ENCODE data around the gene PCDHGB4.
"Not testable (repeated sequence)": the region's sequence is repeated elsewhere in the genome, so short reads cannot be mapped to it uniquely, and the experiment has no call there.

DNA sequence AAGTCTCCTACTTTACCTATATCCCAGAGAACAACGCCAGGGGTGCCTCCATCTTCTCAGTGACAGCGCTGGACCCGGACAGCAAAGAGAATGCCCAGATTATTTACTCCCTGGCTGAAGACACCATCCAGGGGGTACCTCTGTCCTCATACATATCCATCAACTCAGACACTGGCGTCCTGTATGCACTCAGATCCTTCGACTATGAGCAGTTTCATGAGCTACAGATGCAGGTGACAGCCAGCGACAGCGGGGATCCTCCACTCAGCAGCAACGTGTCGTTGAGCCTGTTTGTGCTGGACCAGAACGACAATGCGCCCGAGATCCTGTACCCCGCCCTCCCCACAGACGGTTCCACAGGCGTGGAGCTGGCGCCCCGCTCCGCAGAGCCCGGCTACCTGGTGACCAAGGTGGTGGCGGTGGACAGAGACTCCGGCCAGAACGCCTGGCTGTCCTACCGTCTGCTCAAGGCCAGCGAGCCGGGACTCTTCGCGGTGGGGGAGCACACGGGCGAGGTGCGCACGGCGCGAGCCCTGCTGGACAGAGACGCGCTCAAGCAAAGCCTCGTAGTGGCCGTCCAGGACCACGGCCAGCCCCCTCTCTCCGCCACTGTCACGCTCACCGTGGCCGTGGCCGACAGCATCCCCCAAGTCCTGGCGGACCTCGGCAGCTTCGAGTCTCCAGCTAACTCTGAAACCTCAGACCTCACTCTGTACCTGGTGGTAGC is 27.2 kb downstream of the PCDHGB4 start:
- TF ChIP-seq POLR2AphosphoS5 (IDR thresholded peaks at IDR 0.05); CTCF (IDR thresholded peaks at IDR 0.05); POLR2A (IDR thresholded peaks at IDR 0.05; ENCODE audit: low read depth): not testable (repeated sequence)

Data from esophagus muscularis mucosa (tissue), 3 donors.